ENCODE results near the gene MLIP. TPM values are rescaled to one million over a fixed set of nuclear protein-coding genes. Genes with fewer than 3 reads are reported as not detected.

MLIP gene
- total RNA-seq, 2 experiments from 2014 or later: not detected

- DNase-seq (no peak), ATAC-seq (no peak)
- Mint-ChIP-seq H3K27me3 (peaks cover 1% of the 10 kb centered on the region), H3K27ac (no peak overlapping the region), H3K4me3 (no peak overlapping the region), H3K4me1 (ENCODE audit: low read depth) (no peaks in the 10 kb centered on the region), H3K36me3 (ENCODE audit: low read depth) (no peaks in the 10 kb centered on the region), H3K9me3 (no peaks in the 10 kb centered on the region)
- CTCF ChIA-PET: no interaction called here
- intact Hi-C loops (cut with micrococcal nuclease): no loop called here
- POLR2A ChIA-PET: no interaction called here
- TF ChIP-seq CTCF (IDR thresholded peaks at IDR 0.05): no peak
Observed at GRCh38 chr6:54083287-54083686, 28.0 kb upstream of the MLIP start.

- ATAC-seq (no peak), DNase-seq (no peak)
- Mint-ChIP-seq H3K27me3 (peaks cover 1% of the 10 kb centered on the region), H3K4me1 (ENCODE audit: low read depth) (no peaks in the 10 kb centered on the region), H3K27ac (no peak overlapping the region), H3K36me3 (ENCODE audit: low read depth) (no peaks in the 10 kb centered on the region), H3K4me3 (no peak overlapping the region), H3K9me3 (no peaks in the 10 kb centered on the region)
- TF ChIP-seq CTCF (IDR thresholded peaks at IDR 0.05): no peak
- intact Hi-C loops (cut with micrococcal nuclease): no loop called here
- POLR2A ChIA-PET: no interaction called here
- CTCF ChIA-PET: no interaction called here
Observed at GRCh38 chr6:54084231-54084630, 27.0 kb upstream of the MLIP start.

GRCh38 chr6:54085047-54085446 is 26.2 kb upstream of the MLIP start:
- TF ChIP-seq CTCF (IDR thresholded peaks at IDR 0.05): no peak
- Mint-ChIP-seq H3K27me3 (peaks cover 1% of the 10 kb centered on the region), H3K9me3 (no peaks in the 10 kb centered on the region), H3K4me1 (ENCODE audit: low read depth) (no peaks in the 10 kb centered on the region), H3K36me3 (ENCODE audit: low read depth) (no peaks in the 10 kb centered on the region), H3K4me3 (no peak overlapping the region), H3K27ac (no peak overlapping the region)
- no peak for DNase-seq
- intact Hi-C loops (cut with micrococcal nuclease): no loop called here
- ChIA-PET POLR2A (no interaction called here), CTCF (no interaction called here)
- no peak for ATAC-seq

- Mint-ChIP-seq H3K27ac (no peak overlapping the region), H3K36me3 (ENCODE audit: low read depth) (no peaks in the 10 kb centered on the region), H3K27me3 (peaks cover 3% of the 10 kb centered on the region), H3K9me3 (no peaks in the 10 kb centered on the region), H3K4me1 (ENCODE audit: low read depth) (no peaks in the 10 kb centered on the region), H3K4me3 (no peak overlapping the region)
- no peak for TF ChIP-seq CTCF (IDR thresholded peaks at IDR 0.05)
- no peak for DNase-seq
- ChIA-PET CTCF (no interaction called here), POLR2A (no interaction called here)
- ATAC-seq: no peak
- intact Hi-C loops (cut with micrococcal nuclease): no loop called here
Observed at GRCh38 chr6:54085541-54085940, 25.7 kb upstream of the MLIP start.

- ChIA-PET POLR2A (no interaction called here), CTCF (no interaction called here)
- Mint-ChIP-seq H3K9me3 (no peaks in the 10 kb centered on the region), H3K36me3 (ENCODE audit: low read depth) (no peaks in the 10 kb centered on the region), H3K4me3 (no peak overlapping the region), H3K4me1 (ENCODE audit: low read depth) (no peaks in the 10 kb centered on the region), H3K27me3 (peaks cover 5% of the 10 kb centered on the region), H3K27ac (no peak overlapping the region)
- ATAC-seq (no peak), DNase-seq (no peak)
- TF ChIP-seq CTCF (IDR thresholded peaks at IDR 0.05): no peak
- intact Hi-C loops (cut with micrococcal nuclease): no loop called here
Observed at GRCh38 chr6:54086439-54086838, 24.8 kb upstream of the MLIP start.

All from activated CD8-positive, alpha-beta T cell treated with anti-CD3 and anti-CD28 coated beads for 36 hours (primary cell).